GM19468 (cell line): ENCODE data around the gene ABCA6.

Experiments
- ATAC-seq: cut with Tn5 transposase; IDR thresholded peaks from one replicate; pipeline ENCODE4 v1.9.1; 2021; ENCODE audit warnings: mild to moderate bottlenecking, moderate library complexity, moderate number of reproducible peaks; ENCODE audit not compliant: unreplicated experiment; ENCODE audit errors: extremely low read depth

ABCA6 gene

GRCh38 chr17:69055334-69055733, 86.4 kb downstream of the ABCA6 start:
- ATAC-seq: no peak

DNA sequence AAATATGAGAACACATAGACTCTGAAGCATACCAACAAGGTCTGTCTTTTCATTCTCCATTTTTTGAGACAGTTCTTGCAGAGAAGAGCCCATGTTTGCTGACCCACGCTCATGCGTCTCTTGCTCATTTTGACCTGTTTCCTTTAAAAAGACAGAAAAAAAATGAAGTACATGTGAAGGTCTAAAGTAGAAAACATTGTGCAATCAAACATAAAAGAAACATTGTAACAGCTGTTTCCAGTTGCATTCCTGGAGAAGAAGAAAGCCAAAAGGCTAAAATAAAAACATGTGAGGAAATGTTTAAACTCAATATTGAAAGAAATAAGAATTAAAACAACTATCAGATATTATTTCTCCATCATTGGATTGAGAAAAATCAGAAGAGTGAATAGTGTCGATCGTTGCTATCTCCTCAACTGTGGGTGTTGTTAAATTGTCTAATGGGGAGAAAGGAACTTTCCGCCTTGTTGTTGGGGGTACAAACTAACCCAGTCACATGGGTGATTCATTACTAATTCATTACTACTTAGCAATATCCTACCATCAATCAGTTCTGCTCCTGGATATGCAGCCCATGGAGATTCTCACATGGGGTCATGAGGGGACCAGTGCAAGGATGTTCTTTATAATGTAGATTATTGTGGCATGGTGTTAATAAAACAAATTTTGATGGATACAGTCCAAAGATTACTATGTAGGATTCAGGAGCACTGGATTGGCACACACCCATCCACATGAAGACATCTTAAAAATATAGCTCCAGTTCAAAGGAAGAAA, 90.5 kb downstream of the ABCA6 start:
- ATAC-seq: no peak

GRCh38 chr17:69048634-69049033, 93.1 kb downstream of the ABCA6 start:
- ATAC-seq: no peak

DNA sequence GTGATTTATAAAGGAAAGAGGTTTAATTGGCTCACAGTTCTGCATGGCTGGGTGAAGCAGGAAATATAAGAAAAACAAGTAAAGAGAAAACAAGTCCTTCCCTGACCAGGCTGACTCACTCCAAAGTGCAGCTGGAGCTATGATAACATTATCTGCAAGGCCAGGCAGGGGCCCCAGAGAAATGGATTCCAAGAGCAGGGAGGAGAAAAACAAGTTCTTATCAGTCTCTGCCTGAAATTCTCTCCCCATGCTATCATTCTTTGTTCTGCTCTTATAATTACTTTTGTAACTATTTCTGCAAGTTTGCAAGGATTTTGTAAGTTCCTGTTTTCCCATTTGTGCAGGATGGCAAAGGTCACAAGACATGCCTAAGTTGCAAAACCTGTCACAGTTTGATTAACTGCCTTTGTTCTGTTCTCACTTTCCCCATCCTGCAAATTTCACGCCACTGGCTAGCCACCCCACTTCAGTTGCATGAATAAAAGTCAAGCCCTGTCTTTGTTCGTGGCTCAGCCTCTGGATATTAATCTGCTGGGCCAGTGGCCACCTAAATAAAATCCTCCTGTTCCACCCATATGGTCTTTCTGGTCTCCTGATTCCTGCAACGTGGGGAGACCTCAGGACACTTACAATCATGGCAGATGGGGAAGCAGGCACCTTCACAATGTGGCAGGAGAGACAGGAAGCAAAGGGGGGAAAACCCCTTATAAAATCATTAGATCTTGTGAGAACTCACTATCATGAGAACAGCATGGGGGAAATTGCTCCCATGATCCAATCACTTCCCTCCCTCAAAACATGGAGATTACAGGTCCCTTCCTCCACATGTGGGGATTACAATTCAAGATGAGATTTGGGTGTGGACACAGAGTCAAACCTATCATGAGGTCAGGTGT, 94.1 kb downstream of the ABCA6 start:
- ATAC-seq: no peak

DNA sequence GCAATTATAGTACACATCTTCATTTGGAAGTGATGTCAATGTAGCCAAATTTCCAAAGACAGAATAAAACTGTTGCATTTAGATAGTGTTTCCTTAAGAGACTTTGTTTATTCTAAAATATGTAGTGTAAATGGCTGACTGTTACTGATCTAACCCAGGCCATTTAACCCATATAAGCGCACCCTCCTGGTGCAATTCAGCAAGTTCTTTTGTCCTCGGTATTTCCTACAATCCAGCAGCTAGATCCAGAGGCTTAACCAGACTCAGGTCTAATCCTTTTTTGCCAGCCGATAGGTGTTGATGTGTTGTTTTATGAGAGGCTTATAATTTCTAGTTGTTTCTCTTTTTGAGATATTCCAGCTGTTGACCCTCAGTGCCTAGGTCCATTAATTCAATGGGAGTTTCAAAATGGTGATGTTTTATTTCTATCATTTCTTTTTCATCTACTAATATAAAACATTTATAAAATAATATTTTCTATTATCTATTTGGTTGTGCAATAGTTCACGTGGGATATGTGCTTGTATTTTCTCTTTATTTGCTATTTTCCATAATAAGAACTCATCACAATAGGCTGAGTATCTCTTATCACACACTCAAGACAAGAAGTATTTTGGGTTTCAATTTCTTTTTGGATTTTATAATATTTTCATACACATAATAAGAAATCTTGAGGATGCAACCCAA, 95.4 kb downstream of the ABCA6 start:
- ATAC-seq: no peak

GRCh38 chr17:69045646-69046045, 96.0 kb downstream of the ABCA6 start:
- no peak for ATAC-seq

DNA sequence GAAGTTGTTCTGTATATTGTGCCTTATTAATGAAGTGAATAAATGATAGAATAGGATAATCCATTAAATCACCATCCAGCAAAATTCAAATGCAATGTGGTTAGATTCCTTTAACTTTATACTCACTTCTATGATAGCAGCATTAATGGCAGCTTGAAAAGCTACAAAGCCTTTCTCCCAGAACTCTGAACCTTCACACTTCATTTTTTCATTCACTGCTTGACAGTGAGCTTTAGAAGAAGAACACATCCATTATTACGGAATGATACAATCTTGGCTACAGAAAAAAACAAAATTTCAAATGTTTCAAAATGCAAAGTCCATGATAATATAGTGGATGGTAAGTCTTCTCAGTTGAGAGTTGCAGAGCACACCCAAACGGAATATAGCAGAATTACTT, 97.3 kb downstream of the ABCA6 start:
- no peak for ATAC-seq

GRCh38 chr17:69043098-69043734, 98.5 kb downstream of the ABCA6 start:
- no peak for ATAC-seq

- ATAC-seq: no peak
Observed at GRCh38 chr17:69042308-69042707, 99.4 kb downstream of the ABCA6 start.

- ATAC-seq: no peak
Observed at GRCh38 chr17:69031839-69032238, 109.9 kb downstream of the ABCA6 start.

GRCh38 chr17:69030169-69030568, 111.5 kb downstream of the ABCA6 start:
- no peak for ATAC-seq
